ENCODE measurements around the gene GALNT17. TPM values are rescaled to one million over a fixed set of nuclear protein-coding genes. Genes with fewer than 3 reads are reported as not detected.

GALNT17 gene
- total RNA-seq, 1 donor from 2014 or later, result 2.2 TPM

DNA sequence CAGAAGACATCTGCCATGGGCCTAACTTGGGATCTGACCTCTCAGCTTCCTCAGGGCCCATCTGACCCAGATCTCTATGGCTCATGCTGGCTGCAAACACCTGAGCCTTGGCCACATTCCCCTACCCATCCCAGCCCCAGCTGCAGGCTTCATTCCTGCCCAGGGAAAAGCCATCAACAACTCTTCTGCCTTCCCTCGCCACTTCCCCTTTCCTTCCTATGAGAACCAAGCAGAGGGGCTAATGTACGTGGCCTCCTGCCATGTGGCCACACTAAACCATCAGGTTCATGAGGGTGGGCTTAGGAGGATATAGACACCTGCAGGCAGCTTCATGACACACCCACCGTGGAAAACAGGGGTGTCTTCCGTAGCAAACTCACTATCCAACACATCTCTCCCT is 312.2 kb downstream of the GALNT17 start:
- no peak for DNase-seq (ENCODE audit: low spot score)

DNA sequence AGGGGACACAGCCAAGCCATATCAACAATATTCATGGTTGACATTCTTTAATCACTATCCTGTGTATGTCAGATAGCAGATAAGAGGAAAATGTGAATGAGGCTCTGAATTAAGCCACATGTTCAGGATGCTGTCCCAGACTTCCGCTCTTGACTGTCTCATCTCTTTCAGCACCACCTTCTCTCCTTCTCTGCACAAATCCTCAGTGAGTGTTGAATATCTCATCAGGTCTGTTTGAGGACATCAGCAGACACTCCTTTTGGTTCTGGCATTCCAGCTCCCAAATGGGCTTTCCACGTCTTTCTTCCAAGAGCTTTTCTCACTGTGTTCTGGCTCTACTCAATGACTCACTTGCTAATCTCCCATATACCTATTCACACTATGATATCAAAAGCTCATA is 321.7 kb downstream of the GALNT17 start:
- DNase-seq (ENCODE audit: low spot score), result no peak

DNA sequence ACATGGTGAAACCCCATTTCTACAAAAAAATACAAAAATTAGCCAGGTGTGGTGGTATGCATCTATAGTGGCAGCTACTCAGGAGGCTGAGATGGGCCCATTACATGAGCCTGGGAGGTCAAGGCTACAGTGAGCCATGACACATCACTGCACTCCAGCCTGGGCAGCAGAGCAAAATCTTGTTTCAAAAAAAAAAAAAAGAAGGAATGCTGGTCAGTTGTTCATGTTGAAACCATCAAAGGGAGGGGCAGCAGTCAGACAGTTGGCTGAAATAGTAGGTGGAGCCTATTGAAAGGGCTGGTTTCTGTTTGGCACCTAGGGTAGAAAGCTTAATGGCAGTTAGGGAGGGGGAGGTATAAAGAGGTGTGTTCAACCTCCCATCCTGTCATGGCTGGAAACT is 323.0 kb downstream of the GALNT17 start:
- DNase-seq (ENCODE audit: low spot score), result no peak

DNA sequence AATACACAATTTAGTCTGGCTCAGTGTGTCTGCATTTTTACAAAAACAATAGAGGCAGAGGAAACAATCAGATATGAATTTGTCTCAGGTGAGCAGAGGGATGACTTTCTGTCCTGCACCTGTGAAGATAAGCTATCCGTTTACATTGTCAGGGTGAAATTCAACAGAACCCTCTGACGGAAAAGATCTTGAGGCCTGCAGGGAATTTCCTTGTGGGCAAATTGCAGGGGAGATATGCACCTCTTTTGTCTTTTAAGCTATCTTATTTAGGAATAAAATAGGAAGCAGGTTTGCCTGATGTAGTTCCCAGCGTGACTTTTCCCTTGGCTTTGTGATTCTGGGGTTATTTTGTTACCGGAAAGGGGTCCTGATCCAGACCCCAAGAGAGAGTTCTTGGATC is 325.1 kb downstream of the GALNT17 start:
- no peak for DNase-seq (ENCODE audit: low spot score)

DNA sequence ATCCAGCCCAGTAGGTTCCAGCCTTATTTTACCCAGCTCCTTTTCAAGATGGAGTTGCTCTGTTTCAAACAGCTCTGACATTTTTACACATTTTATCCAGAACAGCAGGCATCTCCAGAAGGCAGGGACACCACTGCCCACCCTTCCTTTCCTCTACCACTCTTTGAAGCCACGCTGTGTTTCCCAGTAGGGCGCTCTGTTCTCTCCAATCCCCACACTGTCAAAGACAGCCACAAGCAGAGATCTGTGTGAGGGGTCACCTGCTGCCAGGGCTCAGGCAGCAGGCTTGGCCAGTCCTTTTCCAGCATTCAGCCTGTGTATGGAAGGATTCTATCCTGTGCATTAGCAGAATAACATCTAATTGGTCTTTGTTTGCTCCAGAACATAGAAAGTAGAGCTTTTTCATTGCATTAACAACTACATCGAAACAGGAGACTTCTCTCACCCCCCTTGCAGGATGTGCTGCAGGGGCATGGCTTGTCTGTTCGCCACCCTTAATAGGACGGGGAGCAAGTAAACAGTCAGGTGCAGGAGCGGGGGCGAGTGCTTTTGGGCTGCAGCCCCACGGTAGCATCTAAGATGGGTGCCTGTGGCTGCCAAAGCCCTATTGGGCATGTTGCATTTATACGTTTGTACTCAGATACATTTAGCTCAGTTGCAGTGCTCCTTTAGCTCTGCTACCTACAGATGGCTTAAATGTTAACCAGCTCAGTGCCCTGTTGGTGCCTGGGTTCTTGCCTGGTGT is 326.1 kb downstream of the GALNT17 start:
- DNase-seq (ENCODE audit: low spot score), result no peak

DNA sequence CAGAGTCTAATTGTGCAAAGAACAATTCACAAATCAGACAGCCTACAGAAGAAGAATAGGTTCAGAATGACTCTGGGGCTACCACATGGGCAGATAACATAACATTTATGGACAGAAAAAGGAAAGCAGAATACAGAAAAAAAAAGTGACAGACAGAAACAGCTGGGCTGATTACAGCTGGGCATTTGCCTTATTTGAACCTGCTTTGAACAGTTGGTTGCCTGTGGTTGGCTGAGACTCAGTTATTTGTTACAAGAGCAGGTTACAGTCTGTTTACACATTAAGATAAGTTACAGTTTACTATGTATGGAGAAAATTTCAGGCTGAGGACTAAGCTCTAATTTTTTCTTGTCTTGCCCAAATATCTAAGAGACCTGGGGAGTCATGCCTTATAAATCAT is 327.2 kb downstream of the GALNT17 start:
- no peak for DNase-seq (ENCODE audit: low spot score)

DNA sequence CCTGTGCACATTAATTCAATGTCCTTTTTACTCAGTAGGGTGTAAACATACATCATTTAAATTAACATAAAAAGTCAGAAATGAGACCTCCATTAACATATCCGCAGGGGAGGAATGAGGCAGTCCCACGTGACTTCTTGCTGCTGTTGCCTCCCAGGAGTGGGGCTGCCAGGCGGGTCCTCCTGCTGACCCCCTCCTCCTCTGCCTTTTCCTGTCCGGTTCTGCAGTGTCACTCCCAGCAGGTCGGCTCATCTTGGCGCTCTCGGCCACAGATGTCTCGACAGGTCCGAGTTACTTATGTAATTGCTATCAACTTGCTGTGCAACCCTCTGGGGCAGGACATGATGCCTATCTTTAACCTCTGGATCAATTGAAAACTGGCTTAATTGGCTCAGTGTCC is 329.6 kb downstream of the GALNT17 start:
- no peak for DNase-seq (ENCODE audit: low spot score)

DNA sequence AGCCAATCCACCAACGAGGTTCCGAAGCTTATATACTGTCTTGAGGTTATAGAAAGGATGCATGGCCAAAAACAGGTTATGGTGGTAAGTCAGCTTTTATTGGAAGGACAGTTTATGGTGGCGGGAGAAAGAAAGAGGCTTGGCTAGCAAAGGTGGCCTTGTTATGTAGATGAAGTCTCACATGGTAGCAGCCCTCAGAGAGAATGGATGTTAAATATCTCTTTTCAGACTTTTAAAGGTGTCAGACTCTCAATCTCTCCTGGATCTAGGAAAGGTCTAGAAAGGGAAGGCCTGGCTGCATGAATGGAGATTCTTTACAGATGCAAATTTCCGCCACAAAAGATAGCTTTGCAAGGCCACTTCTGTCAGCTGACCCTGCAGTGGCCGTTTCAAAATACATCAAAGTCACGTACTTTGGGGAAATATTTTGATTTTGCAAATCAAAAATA is 333.8 kb downstream of the GALNT17 start:
- DNase-seq (ENCODE audit: low spot score), result no peak

DNA sequence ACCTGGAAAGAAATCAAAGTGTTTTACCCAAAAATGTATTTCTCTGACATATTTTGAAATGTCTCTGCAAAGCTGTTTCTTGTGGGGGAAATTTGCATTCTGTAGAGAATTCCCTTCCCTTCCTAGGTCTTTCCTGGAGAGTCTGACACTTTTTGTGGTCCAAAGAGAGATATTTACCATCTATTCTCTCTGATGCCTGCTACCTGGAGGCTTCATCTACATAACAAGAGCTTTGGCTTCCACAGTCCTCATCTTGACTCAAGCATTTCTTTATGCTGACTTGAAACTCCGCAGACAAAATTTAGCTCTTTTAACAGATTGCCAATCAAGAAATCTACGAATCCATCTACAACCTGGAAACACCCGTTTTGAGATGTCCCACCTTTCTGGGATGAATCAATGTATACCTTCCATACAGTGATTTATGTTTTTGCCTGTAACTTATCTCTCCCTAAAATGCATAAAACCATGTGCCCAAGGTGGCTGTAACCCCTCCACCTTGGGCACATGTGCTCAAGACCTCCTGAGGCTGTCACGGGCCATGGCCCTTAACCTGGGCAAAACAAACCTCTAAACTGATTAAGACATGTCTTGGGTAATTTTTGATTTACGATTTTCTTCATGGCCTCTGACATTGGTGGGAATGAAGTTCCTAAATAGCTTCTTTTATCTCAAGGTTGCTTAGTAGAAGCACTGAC is 334.7 kb downstream of the GALNT17 start:
- DNase-seq (ENCODE audit: low spot score), result no peak

DNA sequence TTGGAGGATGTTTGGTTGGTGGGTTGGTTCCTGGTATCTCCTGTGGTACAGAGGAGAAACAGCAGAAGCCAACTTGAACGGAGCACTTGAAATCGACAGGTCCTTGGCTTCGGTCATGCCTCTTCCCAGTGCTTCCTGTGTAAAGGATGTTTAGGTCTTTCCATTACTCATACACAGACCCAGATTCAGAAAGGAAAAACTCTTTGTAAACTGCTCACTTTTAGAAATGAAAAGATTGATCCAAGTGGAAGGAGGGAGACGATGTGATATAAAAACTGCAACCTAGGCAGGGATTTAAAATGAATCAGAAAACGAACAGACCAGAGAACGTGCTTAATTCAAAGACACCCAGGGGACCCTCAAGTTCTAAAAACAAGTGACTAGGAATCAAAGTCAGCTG is 338.4 kb downstream of the GALNT17 start:
- DNase-seq (ENCODE audit: low spot score), result no peak

DNA sequence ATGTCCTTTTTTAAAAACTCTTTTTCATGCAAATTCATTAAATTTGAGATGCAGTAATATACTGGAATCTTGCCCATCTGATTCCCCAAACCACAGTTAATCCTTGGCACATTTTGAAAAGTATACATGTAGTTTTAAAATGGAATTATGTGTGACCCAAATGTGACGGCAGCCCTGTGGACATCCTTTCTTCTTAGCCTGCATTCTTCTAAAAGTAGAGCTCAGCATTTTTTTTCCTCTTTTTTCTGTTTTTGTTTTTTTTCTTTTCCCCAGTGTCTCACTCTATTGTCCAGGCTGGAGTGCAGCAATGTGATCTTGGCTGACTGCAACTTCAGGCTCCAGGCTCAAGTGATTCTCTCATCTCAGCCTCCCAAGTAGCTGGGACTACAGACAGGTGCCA is 338.9 kb downstream of the GALNT17 start:
- no peak for DNase-seq (ENCODE audit: low spot score)

DNA sequence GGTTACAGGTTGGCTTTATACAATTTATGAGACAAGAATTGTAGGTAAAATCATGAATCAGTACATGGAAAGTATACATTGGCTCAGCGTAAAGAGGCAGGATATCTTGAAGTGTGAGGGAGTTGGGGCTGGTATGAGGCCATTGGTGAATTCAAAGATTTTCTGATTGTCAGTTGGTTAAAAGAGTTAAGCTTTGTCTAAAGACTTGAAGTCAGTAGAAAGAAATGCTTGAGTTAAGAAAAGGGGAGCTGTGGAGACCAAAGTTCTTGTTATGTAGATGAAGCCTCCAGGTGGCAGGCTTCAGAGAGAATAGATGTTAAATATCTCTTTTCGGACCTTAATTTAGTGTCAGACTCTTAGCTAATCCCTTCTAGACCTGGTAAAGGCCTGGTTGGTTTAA is 341.0 kb downstream of the GALNT17 start:
- DNase-seq (ENCODE audit: low spot score), result no peak

DNA sequence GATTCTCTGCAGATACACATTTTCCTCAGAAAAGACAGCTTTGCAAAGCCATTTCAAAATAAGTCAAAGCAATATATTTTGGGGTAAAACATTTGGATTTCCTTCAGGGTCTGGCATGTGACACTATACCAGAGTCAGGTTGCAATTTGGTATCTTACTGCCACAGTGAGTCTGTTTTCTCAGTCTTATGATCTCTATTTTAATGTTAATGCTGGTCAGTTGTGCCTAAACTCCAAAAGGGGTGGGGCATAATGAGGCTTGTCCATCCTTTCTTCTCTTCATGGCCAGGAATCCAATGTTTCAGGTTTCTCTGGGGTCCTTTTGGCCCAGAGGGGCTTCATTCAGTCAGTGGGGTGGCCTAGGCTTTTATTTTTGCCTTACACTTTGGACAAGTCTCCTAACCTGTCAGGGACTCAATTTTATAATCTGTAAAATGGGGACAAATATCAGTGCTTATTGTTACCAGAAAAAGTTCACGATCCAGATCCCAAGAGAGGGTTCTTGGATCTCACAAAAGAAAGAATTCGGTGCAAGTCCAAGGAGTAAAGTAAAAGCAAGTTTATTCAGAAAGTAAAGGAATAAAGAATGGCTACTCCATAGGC is 341.5 kb downstream of the GALNT17 start:
- no peak for DNase-seq (ENCODE audit: low spot score)

DNA sequence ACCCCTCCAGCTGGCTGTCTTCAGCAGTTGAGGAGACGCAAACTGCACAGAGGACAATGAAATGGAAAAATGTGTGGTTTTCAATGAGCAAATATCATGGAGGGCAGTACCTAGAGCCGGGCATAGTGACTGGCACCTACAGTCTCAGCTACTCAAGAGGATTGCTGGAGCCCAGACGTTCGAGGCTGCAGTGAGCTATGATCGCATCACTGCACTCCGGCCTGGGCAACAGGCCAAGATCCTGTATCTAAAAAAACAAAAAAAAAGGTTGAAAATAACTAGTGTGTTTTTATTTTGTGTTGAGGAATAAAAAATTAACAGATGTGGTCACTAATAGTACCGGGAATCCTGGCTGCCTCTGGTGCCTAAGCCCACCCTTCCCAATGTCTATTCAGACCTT is 345.5 kb downstream of the GALNT17 start:
- no peak for DNase-seq (ENCODE audit: low spot score)

DNA sequence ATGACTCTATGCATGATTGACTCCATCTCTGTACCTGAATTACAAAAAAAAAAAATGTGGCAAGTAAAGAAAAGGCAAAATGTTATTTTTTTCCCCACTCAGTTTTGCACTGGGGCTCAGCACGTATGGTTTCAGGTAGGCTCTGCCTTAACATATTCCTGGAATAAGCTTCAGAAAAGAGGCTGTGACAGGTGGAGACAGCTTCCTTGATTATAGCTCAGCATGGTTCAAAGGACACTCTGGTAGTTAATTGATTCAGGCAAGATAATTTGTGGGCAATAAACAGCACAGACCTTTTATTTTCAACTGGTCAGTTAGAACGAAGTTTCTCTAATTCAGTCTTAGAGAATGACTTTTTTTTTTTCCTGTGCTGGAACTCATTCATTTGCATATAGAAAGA is 347.3 kb downstream of the GALNT17 start:
- DNase-seq (ENCODE audit: low spot score), result no peak

DNA sequence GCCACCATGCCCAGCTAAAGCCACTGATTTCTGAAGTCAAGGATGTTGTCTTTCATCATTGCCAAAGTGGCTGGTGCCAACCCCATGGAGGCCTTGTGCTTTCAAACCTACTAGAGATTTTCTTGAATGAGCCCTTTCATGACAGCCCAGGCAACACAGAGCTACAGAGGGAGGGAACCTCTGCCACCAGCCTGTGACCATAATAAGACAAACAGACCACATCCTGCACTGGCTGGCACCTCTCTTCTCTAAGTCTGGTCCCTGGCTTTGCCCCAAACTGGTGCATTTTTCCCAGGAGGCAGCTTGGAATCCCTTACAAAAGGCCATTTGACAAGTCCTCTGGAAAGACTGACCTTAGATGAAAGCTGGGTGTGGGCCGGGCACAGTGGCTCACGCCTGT is 348.8 kb downstream of the GALNT17 start:
- no peak for DNase-seq (ENCODE audit: low spot score)

DNA sequence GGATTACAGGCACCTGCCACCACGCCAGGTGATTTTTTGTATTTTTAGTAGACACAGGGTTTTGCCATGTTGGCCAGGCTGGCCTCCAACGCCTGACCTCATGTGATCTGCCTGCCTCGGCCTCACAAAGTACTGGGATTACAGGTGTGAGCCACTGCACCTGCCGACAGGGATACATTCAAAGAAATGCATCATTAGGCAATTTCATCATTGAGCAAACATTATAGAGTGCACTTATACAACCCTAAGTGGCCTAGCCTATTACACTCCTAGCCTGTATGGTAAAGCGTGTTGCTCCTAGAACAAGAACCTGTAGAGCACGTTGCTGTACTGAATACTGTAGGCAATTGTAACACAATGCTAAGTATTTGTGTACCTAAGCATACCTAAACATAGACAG is 350.3 kb downstream of the GALNT17 start:
- DNase-seq (ENCODE audit: low spot score), result no peak

DNA sequence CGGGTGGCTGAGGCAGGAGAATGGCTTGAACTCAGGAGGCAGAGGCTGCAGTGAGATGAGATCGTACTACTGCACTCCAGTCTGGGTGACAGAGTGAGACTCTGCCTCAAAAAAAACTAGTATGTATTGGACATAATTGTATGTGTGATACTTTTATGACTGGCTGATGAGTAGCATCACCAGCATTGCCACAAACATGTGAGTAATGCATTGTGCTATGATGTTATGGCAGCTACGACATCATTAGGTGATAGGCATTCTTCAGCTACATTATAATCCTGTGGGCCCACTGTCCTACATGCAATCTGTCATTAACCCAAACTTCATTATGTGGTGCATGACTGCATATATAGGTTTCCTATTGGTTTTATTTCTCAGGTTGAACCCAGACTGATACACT is 352.4 kb downstream of the GALNT17 start:
- no peak for DNase-seq (ENCODE audit: low spot score)

DNA sequence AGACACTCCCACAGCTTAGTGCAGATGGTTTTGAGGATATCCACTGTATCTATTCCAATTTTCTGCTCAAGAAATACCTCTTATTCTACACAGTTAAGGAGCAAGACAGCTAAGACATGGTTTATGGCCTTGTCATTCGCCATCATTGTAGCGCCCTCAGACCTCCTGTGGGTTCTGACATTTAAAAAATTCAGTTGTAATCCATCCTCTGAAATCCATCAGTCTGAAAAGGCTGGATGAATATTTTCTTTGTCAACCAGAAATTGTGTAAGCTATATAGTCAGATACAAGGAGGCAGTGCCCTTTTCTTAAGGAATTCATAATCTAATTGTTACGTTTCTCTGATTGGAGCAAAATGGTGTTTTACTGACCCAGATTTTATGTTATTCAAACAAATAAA is 353.6 kb downstream of the GALNT17 start:
- DNase-seq (ENCODE audit: low spot score), result no peak

DNA sequence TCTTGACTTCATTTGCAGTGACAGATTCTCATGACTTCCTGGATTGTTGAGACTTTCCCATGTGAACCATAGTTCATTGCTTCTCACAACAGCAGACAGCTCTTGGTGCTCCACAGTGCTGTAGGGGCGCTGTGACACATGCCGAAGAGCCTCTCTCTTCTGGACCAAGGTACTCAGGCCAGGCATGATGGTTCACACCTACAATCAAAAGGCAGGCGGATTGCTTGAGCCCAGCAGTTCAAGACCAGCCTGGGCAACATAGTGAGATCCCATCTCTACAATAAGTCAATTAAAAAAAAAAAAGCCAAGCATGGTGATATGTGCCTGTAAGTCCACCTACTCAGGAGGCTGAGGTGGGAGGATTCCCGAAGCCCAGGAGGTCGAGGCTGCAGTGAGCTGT is 354.5 kb downstream of the GALNT17 start:
- DNase-seq (ENCODE audit: low spot score), result no peak

DNA sequence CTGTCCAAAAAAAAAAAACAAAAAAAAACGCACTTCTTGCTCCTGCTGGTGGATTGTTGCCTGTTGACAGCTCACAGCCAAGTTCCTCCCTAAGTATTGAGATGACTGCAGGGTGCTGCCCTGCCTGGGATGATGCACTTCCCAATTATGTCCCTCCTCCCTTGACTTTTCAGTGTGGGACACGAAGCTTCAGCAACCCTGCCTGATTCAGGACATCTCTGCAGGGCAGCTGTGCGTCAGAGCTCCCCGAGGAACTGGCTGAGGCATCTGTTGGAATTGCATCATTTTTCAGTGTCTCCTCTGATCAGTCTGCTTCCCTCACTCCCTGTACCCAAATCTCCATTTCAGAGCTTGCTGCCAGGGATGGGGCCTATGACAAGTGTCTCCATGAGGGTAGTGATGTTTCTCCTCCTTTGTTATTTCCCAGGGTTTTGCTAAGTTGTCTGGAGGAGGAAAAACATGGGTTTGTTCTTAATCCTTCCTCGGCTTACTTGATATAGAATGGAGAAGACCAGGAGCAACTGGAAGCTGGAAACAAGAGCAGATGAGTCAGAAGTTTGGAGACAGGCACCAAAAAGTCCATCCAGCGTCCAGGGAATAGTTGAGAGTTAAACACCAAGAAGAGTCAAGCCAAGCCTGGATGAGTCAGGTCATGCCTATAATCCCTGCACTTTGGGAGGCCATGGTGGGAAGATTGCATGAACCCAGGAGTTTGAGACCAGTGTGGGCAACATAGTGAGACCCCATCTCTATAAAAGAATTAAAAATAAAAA is 355.1 kb downstream of the GALNT17 start:
- no peak for DNase-seq (ENCODE audit: low spot score)

DNA sequence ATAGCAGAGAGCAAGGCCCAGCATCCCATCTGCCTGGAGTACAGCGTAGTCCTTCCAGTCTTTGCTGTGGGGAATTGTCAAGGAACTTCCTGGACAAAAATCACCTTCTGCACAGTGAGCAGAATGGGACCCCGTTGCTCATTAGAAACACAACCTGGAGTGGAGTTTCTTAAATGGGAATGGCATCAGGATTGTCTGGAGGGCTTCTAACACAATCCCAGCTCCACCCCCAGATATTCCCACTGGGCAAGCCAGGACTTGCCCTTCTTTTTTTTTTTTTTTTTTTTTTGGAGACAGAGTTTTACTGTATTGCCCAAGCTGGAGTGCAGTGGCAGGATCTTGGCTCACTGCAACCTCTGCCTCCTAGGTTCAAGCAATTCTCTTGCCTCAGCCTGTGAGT is 356.4 kb downstream of the GALNT17 start:
- DNase-seq (ENCODE audit: low spot score), result no peak

Data from mesenteric fat pad (tissue), 1 donor.